Glomerular endothelial cell (primary cell): ENCODE measurements around the gene CEP72. TPM values are rescaled to one million over a fixed set of nuclear protein-coding genes. Genes with fewer than 3 reads are reported as not detected.
"Not testable (repeated sequence)": the region's sequence is repeated elsewhere in the genome, so short reads cannot be mapped to it uniquely, and the experiment has no call there.

Source experiments
- DNase-seq: peaks from one replicate; pipeline ENCODE4 v3.0.0-alpha.2; 2011; ENCODE audit warnings: low read depth, low spot score; ENCODE audit errors: extremely low read depth
- total RNA-seq: library from RNA; depleted of rRNA; stranded (reverse); fragments of >200 nt; gene quantifications from 2 replicates; pipeline ENCODE4 v1.2.3, GENCODE V29; 2015

Gene CEP72
- total RNA-seq, 1 donor from 2014 or later, result 3.3 TPM

DNA sequence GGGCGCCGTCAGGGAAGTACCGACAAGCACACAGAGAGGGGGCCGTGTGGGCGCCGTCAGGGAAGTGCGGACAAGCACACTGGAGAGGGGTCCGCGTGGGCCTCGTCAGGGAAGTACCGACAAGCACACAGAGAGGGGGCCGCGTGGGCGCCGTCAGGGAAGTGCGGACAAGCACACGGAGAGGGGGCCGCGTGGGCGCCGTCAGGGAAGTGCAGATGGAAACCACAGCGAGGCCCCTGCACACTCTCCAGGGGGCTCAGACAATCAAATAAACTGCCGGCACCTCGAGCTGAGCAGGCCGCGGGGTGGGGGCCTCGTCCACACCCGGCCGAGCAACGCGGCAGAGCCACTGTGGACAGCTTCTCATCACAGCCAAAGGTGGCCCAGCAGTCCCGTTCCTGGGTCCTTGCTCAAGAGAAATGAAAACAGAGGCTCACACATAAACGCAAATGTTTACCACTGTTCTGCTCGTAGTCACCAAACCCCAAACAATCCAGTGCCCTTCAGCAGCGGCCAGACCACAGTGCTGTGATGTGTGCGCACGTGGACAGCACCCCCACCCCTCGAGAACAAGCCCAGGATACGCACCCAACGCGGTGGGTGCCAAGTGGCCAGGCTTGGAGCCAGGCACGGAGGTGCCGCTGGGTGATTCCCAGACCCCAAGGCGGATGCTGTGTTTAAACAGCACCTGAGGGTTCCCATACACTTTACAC, 56.3 kb downstream of the CEP72 start:
- no peak for DNase-seq

DNA sequence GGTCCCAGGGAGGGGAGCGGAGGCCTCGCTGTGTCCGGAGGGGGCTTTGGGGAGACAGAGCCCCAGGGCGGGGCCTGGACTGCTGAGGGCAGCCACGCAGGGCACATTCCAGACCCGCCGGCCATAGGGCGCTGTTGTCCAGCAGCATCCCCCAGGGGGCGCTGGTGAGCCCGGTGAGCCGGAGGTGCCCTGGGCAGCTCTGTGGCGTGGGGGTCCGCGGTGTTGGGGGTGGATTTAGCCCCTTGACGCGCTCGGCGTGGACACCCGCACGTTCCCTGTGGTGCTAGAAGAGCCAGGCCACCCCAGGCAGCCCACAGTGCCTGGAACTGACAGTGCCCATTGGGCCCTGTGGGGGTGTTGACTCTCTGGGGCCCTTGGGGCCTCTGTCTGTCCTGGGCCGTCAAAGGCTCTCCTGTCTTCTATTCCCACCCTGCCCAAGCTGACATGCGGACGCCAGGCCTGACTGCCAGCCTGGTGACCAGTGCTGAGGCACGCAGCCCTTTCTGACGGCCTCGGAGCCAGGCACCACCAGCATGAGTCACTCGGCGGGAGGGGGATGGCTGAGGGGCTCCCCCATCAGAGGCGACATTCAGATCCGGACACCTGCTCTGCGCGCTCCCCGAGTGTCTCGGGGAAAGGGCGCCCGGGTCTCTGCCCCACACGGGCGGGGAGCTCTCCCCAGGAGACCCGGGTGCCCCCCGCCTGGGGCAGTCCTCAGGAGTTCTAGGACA, 57.1 kb downstream of the CEP72 start:
- DNase-seq, result no peak

- DNase-seq, result no peak
These were observed 57.8 kb downstream of the CEP72 start for GRCh38 chr5:669842-670395.

GRCh38 chr5:670396-671270, 58.5 kb downstream of the CEP72 start:
- no peak for DNase-seq

- no peak for DNase-seq
These were observed 59.6 kb downstream of the CEP72 start for GRCh38 chr5:671459-672328.

DNA sequence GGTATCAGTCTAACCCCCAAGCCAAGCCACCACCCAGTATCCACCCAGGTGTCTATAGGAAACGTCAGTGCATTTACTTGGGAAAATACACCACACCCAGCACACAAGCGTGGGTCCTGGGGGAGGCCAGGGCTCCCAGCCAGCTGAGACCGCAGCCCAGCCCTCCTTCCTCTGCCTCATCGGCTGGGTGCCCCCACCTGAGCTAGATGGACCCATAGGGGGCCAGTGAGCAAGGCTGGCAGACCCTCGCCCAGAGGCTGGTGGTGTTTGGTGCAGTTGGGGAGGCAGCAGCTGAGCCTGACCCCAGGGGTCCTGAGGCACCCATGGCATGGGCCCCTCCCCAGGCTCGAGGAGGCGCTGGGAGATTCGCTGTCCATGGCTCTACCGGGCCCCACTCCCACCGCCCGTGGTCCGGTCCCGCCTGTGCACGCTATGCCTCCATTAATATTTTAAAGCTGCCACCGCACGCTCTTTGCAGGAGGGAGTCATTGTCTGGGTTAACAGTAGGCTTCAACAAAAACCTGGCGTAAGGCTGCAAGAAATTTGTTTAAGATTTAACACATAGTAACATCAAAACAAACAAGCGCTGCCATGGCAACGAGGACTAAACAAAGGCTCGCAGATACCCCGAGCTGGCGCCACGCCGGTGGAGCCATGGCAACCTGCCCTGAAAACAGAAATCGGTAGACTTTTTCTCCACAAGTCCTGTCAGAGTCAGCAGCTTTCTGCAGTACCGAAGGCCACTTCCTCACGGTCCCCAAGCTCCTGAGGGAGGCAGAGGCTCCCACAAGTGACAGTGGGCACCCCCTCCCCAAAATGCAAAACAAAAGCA, 60.4 kb downstream of the CEP72 start:
- peak; percentile 79 for DNase-seq

- DNase-seq, result no peak
These were observed 61.2 kb downstream of the CEP72 start for GRCh38 chr5:673161-673830.

- DNase-seq, result no peak
These were observed 61.9 kb downstream of the CEP72 start for GRCh38 chr5:673831-674629.

GRCh38 chr5:674630-675011, 62.5 kb downstream of the CEP72 start:
- no peak for DNase-seq

DNA sequence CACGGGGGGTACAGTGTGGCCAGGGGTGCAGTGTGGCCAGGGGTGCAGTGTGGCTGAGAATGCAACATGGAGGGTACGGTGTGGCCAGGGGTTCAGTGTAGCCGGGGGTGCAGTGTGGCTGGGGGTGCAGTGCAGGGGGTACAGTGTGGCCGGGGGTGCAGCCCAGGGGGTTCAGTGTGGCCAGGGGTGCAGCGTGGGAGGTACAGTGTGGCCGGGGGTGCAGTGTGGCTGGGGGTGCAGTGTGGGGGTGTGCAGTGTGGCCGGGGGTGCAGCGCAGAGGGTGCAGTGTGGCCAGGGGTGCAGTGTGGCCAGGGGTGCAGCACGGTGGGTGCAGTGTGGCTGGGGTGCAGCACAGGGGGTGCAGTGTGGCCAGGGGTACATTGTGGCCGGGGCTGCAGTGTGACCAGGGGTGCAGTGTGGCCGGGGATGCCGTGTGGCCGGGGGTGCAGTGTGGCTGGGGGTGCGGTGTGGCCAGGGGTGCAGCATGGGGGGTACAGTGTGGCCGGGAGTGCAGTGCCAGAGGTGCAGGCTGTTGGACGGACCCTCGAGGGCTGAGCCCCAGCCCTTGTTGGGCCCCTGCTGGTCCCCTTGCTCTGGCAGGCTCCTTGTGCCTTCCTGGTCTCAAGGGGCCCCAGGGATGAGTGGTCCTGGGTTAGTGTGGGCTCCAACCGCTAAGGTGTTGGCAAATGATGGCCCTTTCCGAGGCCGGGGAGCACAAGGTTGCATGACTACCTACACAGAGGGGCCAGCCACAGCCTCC, 63.2 kb downstream of the CEP72 start:
- DNase-seq, result no peak

DNA sequence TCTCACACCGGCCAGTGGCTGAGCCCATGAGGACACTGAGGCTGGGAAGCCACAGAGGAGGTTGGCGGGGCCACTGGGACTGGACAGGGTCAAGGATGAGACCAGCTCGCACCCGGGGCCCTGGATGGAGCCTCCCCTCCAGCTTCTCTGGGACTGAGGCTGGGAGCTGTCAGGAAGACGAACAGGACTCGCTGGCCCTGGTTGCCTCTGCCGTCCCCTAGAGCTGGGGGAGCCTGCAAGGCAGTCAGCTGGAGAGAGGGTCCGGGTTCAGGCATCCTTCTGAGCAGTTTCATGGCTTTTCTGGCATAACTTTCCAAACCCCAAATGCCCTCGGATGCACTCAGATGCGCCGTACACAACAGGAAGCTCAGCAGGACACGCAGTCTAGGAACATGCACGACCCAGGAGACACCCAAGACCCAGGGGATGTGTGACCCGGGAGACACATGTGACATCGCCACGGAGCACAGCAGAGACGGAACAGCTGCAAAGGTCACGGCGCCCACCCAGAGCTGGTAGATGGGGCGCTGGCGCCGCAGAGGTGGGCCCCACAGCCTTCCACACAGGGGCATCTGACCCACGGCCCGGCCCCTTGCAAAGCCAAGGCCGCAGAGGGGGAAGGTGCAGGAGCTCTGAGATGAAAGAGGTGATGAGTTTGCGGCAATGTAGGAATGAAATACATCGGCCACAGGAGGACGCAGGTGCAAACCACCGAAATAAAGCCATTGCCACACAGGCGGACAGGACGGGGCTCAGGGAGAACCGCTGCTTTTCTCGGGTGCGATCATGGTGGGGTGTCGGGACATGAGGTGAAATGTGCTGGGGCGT, 63.9 kb downstream of the CEP72 start:
- no peak for DNase-seq

DNA sequence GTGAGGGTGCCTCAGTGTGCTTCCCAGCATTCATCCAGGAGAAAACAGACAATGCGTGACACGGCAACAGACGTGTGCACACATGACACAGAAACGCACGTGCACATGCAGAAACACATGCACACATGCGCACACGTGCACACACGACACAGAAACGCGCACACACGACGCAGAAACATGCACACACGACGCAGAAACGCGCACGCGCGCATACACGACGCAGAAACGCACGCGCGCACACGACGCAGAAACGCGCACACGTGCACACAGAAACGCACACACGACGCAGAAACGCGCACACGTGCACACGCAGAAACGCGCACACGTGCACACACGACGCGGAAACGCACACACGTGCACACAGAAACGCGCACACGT, 64.5 kb downstream of the CEP72 start:
- DNase-seq, result no peak

DNA sequence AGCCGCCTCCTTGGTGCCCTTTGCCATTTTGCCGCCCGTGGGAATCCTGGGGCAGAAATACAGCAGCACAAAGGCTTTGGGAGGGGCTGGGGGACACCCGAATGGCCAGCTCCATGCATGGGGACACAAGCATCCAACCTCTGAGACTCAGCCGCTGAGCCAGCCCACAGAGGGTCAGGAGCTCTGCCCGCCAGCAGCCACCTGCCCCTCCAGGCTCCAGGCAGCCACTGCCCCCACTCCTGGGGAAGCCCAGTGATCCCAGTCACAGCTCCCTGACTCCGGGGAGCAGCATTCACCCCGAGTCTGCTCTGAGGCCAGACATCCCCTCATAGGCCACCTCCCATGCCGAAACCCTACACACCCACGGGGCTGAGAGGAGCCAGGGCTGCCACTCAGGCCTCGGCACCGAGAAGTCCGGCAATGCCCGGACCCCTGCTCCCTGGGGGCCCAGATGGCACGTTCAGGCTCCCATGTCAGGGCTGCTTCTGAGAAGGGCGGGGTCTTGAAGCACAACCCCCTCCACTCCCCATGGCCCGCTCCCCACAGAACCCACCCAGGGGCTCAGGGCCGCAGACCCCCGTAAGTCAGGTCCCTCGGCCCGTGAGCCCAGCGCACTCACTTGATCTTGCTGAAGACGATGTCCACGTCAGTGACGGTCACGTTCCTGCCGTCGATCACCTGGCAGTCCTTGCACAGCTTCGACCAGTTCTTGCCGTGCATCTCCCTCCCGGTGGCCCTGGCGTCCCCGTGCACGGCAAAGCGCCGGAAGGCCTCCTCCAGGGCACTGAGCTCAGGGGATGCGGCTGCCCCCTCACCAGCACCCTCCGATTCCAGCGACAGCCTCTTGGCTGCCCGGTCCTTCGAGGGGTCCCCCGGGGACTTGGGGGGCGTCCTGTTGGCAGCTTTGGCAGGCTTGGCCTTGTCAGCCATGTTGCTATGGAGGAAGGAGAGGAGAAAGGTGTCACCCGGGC, 65.3 kb downstream of the CEP72 start:
- DNase-seq, result no peak

- DNase-seq, result not testable (repeated sequence)
These were observed 66.4 kb downstream of the CEP72 start for GRCh38 chr5:678521-678920.

- not testable (repeated sequence) for DNase-seq
These were observed 67.2 kb downstream of the CEP72 start for GRCh38 chr5:679166-679895.
